ENCODE measurements around the gene LGMN.

The LGMN gene

DNA sequence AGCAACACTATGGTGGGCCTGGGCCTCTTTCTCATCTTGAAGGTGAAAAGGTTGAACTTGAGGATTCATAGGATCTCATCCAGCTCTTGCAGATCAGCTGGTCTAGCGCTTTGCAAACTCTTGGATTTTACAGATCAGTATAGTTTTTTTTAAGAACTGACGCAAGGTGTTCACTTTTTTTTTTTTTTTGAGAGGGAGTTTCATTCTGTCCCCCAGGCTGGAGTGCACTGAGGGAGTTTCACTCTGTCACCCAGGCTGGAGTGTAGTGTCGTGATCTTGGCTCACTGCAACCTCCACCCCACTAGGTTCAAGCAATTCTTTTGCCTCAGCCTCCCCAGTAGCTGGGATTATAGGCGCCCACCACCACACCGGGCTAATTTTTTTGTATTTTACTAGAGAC, 20.4 kb upstream of the LGMN start:
- TF ChIP-seq, protein P1, sequence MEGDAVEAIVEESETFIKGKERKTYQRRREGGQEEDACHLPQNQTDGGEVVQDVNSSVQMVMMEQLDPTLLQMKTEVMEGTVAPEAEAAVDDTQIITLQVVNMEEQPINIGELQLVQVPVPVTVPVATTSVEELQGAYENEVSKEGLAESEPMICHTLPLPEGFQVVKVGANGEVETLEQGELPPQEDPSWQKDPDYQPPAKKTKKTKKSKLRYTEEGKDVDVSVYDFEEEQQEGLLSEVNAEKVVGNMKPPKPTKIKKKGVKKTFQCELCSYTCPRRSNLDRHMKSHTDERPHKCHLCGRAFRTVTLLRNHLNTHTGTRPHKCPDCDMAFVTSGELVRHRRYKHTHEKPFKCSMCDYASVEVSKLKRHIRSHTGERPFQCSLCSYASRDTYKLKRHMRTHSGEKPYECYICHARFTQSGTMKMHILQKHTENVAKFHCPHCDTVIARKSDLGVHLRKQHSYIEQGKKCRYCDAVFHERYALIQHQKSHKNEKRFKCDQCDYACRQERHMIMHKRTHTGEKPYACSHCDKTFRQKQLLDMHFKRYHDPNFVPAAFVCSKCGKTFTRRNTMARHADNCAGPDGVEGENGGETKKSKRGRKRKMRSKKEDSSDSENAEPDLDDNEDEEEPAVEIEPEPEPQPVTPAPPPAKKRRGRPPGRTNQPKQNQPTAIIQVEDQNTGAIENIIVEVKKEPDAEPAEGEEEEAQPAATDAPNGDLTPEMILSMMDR (IDR thresholded peaks at IDR 0.05) = no peak

GRCh38 chr14:92760524-92760805, 12.0 kb upstream of the LGMN start:
- TF ChIP-seq, protein P1 (IDR thresholded peaks at IDR 0.05) = no peak

DNA sequence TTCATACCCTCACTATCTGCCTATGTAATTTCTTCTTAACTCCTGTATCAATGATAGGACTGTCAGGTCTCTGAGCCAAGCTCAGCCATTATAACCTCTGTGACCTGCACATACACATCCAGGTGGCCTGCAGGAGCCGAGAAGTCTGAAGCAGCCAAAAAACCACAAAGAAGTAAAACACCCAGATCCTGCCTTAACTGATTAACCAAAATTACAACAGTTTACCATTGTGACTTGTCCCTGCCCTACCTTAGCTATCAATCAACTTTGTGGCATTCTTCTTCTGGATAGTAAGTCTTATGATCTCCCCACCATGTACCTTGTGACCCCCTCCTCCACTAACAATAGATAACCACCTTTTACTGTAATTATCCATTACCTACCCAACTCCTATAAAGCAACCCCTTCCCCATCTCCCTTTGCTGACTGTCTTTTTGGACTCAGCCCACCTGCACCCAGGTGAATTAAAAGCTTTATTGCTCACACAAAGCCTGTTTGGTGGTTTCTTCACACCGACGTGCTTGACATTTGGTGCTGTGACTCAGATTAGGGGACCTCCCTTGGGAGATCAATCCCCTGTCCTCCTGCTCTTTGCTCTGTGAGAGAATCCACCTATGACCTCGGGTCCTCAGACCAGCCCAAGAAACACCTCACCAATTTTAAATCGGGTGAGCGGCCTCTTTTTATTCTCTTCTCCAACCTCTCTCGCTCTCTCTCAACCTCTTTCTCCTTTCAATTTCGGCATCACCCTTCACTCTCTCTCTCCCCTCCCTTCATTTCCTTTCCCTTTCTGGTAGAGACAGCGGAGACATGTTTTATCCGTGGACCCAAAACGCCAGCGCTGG, 11.5 kb upstream of the LGMN start:
- TF ChIP-seq, protein P1 (IDR thresholded peaks at IDR 0.05) = no peak

DNA sequence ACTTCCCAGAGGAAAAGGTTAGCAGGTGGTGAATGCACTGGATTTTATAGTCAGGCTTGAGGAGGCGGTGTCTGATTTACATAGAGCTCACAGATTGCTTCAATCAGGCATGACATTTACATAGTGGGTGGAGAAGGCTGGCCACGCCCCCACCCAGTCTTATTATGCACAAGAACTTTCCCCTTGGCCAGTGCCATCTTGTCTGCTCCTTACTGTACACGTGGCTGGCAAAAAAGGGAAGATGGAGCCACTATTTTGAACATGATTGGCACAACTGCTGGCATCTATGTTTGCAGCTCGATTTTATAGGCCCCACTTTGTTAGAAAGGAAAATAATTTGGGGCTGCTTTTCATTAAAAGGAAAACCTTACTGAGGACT, 10.9 kb upstream of the LGMN start:
- TF ChIP-seq, protein P1 (IDR thresholded peaks at IDR 0.05) = no peak

DNA sequence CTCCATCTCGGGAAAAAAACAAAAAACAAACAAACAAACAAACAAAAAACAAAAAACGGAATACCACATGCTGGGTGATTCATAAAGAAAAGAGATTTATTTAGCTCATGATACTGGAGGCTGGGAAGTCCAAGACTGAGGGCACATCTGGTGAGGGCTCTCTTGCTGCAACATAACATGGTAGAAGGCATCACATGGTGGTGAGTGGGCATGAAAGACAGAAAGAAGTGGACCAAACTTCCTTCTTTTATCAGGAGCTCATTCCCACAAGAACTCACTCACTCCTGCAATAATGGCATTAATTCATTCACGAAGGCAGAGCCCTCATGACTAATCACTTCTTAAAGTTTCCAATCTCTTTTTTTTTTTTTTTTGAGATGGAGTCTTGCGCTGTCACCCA, 8.0 kb upstream of the LGMN start:
- TF ChIP-seq, protein P1 (IDR thresholded peaks at IDR 0.05) = no peak

DNA sequence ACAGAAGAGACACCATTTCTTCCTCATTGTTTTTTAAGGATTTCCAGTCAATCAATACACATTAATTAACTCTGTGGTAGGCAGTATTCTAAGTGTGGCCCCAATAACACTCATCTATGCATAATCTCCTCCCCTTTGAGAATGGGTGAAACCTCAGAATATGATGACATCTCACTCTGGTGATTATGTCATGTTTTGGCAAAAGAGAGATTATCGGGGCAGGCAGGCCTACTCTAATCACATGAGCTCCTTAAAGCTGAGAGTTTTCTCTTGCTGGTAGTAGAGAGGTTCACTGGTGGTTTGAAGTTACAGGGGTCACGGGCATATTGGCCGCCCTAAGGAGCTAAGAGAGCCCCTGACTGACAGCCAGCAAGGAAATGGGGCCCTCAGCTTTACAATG, 7.1 kb upstream of the LGMN start:
- TF ChIP-seq, protein P1 (IDR thresholded peaks at IDR 0.05) = no peak

GRCh38 chr14:92754966-92755365, 6.5 kb upstream of the LGMN start:
- TF ChIP-seq, protein P1 (IDR thresholded peaks at IDR 0.05) = no peak

GRCh38 chr14:92753250-92753649, 4.8 kb upstream of the LGMN start:
- TF ChIP-seq, protein P1 (IDR thresholded peaks at IDR 0.05) = no peak

All from LNCAP (cell line).